NK-92 (cell line): ENCODE measurements around the gene SLC45A1.

Experiments used
- DNase-seq: peaks from one replicate; lab custom pipeline; 2025; ENCODE audit not compliant: unreplicated experiment; lab: John Stamatoyannopoulos, UW

Gene SLC45A1

DNA sequence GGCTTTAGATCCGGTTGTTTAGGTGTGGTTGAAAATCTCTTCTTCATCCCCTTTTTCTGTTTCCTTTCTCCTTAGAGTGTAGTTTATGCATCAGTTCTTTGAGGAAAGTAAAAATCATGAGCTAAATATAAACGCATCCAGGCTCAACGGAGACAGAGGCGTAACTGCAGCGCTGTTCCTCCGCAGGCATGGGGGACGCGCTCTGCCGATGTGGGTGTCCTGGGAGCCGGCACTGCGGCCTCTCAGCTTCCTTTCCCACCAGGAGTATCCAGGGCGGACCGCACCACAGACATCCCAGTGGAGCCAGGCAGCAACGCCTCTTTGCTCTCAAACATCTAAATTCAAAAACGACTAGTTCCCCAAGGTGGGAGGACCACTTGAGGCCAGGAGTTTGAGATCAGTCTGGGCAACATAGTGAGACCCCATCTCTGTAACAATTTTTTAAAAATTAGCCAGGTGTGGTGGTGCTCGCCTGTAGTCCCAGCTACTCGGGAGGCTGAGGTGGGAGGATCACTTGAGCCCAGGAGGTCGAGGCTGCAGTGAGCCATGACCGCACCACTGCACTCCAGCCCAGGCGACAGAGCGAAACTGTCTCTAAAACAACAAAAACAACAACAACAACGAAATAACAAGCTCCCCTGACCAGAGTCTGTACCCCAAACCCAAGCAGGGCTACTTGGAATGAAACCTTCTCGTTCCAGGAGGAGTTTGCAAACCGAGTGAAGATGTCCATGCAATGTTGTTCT is 16.4 kb downstream of the SLC45A1 start:
- DNase-seq = no peak

- DNase-seq = no peak
These were observed 17.3 kb downstream of the SLC45A1 start for GRCh38 chr1:8335246-8335645.

- DNase-seq = no peak
These were observed 20.0 kb downstream of the SLC45A1 start for GRCh38 chr1:8337776-8338525.

DNA sequence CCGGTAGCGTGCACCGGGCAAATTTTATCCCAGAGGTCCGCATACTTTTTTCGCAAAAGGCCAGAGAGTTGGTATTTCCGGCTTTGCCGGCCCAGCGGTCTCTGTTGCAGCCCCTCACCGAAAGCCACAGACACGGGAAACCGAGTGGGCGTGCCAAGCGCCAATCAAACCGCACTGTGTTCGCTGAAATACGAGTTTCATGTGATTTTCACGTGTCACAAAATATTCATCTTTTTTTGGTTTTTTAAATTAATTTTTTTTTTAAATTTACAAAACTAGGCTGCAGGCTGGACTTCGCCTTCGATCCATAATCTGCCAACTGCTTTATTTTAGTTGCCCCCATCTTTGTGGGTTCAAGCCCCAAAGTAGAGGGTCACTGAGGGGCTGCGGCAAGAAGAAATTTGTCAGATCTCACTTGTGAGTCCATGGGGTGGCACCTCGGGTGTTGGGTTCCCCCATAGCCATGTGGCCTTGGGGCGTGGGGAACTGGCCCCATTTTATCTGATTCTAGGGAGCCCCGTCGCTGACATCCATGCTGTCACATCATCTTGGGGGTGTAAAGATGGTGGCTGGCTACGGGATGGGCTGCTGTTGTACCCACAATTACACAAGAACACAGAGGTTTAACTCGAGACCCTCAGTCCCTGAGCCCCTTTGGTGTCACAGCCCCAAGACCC is 20.8 kb downstream of the SLC45A1 start:
- DNase-seq = no peak

DNA sequence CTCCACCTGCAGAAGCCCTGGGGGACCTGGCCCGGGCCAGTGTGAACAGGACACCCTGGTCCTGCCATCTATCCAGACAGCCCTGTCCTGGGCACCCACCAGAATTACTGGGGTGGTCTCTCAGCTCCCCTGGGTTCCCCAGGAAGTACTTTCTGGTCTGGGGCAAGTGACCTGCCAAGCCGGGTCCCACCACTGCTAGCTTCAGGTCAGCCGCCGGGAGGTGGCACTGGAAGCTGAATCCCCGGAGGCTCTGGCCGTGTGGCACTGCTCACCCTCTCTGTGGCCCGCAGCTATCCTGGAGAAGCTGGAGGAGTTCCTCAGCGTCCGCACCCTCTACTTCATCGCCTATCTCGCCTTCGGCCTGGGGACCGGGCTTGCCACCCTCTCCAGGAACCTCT is 21.3 kb downstream of the SLC45A1 start:
- DNase-seq = no peak

DNA sequence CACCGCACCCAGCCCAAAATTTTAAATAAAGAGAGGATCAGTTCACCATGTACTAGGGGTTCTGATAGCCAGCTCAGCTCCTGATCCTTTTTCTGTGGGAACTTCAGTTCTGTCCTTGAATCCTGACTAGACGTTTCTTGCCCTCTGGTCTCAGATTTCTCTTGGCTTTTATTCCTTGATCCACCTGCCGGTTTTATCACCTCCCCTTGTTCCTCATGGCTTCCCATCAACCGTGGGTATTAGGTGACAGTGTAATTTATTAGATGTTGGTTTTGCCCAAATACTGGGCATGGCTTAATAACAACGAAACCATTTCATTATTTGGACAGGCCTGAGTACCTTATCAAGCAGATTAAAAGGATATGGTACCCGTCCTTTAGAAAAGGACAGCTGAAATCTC is 22.5 kb downstream of the SLC45A1 start:
- DNase-seq = no peak

GRCh38 chr1:8342325-8342724 is 24.4 kb downstream of the SLC45A1 start:
- DNase-seq = no peak

- no peak for DNase-seq
These were observed 25.1 kb downstream of the SLC45A1 start for GRCh38 chr1:8343044-8343443.

DNA sequence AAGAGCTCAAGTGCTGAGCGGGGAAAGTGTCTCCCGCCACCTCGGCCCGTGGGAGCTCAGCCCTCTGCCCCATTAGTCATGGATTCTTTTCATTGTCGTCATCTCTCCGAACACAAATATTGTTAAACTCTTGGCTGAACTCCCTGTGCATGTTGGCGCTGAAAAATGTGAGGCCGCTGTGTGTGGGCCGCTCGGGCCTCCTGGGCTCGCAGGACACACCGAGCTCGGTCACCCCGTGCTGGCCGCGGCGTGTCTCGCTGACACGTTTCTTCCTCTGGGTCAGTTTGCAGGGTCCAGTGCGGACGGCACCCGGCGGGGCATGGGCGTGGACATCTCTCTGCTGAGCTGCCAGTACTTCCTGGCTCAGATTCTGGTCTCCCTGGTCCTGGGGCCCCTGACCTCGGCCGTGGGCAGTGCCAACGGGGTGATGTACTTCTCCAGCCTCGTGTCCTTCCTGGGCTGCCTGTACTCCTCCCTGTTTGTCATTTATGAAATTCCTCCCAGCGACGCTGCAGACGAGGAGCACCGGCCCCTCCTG is 25.6 kb downstream of the SLC45A1 start:
- DNase-seq = no peak

DNA sequence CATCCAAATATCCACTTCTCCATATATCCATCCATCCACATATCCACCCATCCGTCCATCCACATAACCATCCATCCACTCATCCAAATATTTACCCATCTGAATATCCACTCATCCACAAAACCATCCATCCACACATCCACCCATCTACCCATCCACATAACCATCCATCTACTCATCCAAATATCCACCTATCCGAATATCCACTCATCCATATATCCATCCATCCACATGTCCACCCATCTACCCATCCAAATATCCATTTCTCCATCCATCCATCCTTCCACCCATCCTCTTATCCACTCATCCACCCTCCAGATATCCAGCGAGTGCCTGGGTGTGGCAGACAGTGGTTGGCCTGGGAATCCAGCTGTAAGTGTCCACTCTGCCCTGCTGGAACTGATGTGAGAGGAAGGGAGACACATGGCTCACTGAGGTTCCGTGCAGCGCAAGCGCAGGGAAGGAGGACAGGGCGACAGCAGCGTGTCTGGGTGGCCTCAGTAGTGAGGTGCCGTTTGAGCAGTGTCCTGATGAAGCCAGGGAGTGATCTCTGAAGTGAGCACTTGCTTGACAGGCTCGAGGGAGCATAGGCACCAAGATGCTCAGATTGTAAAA is 27.1 kb downstream of the SLC45A1 start:
- DNase-seq = no peak

GRCh38 chr1:8345621-8346415 is 27.9 kb downstream of the SLC45A1 start:
- no peak for DNase-seq

DNA sequence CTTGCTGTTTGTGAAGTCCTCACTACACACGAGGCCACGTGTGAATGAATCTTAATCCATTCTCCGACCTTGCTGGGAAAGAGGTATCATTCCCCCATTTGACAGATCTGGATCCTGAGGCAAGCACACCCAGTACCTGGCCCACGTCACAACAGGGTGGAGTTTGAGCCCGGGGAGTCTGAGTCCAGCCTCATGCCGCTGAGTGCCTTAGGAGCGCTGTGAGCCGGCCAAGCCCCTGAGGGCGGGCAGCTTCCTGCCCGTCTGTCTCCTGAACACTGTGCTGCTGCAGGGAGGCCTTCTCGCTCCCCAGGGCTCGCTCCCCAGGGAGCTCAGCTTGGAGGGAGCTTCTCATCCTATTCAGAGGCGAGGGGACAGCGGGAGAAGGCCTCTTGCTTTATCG is 29.7 kb downstream of the SLC45A1 start:
- DNase-seq = no peak

DNA sequence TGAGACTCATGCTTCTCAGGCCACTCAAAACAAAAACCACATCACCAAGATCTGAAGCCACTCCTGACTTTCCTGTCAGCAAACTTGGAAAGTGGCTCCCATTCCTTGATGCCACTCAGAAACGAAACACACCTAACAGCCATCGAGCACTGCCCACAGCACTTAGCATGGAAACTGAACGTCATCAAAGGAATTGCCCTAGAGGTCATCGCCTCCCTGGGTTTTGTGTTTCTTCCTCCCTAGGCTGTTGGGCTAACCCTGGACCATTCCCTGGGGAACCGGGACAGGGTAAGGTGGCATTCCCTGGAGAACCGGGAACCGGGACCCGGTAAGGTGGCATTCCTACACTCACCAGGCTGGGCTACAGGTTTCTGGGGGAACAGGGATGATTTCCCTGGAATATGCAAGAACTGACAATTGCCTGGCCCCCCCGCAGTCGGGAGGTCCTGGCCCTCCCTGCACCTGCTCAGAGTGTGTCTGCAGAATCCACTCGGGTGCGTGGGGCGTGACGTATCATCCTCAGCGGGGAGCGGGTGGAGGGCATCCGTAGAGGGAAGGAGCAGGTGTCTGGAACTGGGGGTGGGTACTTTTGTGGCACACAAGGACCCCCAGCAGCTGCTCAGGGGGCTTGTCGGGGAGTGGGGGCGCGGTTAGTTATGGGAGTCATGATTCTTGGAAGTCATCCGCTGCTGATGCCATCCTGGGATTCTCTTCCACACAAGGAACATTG is 30.3 kb downstream of the SLC45A1 start:
- DNase-seq = no peak

GRCh38 chr1:8348777-8349472 is 31.0 kb downstream of the SLC45A1 start:
- no peak for DNase-seq

DNA sequence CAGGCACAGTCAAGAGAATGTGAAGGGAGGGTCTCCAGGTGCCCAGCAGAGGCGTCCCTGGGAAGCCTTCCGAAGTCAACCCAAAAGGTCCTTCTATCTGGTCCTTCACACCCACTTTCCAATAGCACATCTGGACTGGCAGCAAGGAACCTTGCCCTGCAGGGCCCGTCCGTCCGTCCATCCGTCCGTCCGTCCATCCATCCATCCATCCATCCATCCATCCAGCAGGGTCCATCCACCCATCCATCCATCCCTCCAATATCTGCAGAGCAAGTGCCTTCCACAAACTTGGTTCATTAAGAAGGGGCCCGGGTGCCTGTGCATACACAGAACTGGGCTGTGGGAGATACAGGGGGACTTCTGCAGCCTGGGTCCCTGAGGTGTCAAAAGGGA is 31.6 kb downstream of the SLC45A1 start:
- DNase-seq = no peak

DNA sequence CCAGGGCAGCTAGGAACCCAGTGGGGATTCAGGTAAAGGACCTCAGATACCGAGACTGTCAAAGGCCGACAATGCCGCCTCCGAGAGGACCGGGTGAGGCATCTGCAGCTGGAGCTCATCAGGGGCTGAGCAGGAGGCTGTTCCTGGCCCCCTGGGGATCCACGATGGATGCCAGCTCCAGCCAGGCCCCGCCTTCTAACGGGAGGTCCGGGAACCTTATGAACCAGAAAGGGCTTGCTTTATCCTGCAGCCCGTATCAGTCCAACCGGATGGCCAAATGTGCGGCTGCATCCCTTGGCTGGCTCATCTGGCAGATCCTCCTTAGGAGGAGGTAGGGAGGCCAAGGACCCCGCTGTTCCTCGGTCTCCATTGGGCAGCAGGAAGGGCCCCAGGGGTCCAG is 32.0 kb downstream of the SLC45A1 start:
- no peak for DNase-seq

GRCh38 chr1:8350914-8351684 is 33.2 kb downstream of the SLC45A1 start:
- no peak for DNase-seq

DNA sequence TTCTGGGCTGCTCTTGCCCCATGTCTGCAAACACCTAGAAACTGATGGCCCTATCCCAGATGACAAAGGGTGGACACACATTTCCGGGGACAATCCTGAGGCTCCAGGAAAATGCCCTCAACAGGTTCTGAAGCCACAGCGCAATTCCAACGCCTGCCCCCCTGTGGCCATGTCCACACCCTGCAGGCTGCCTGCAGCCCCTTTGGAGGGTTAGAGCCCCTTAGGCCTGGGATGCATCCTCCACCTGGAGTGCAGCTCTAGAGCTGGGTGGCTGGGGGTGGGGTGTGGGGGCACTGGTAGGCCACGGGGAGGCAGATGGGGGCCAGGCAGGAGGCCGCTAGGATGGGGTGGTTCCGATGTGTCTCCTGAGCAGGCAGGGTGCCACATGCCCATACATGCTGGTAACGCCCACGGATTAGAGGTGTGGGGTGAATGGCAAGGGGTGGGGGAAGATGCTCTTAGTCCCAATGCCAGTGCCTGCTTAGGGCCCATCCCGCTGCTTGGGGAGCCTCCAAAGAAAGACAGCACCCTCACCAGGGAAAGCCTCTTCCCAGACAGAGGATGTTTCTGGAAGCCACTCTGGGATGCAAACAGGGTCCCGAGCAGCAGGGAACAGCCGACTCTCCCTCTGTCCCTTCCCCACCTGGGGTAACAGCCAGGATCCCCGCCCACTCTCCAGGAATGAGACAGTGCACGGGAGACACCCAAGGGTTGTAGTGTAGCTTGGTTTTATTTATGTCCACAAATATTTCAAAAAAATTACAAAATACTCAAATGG is 34.0 kb downstream of the SLC45A1 start:
- no peak for DNase-seq
